AG04449 (cell line): ENCODE data around the gene FGFR2.

Experiments
- CTCF ChIA-PET: fragments of 350-600 bp; formaldehyde crosslinking; extraction: SDS; loops from one replicate; lab custom pipeline; 2021; ENCODE audit warnings: antibody characterized with exemption; lab: Yijun Ruan, JAX
- POLR2A ChIA-PET: fragments of 400-600, 350-600 bp; formaldehyde crosslinking; extraction: SDS; loops from one replicate; lab custom pipeline; 2020; ENCODE audit warnings: antibody characterized with exemption, inconsistent platforms; lab: Yijun Ruan, JAX
- DNase-seq: peaks from one replicate; pipeline ENCODE4 v3.0.0-alpha.2; 2010; ENCODE audit warnings: low read depth, low spot score
- H3K4me3 ChIP-seq: 2 replicates; pipeline ENCODE4 v1.5.1; 2011; ENCODE audit warnings: low read depth, mild to moderate bottlenecking, control low read depth, low read length
- TF ChIP-seq, protein P1 (sequence below): IDR thresholded peaks from one replicate; pipeline ENCODE4 v1.5.1; 2011; ENCODE audit warnings: mild to moderate bottlenecking, moderate library complexity, low read length, control low read depth, inconsistent platforms; ENCODE audit not compliant: insufficient read depth; ENCODE audit errors: missing control alignments

The FGFR2 gene

DNA sequence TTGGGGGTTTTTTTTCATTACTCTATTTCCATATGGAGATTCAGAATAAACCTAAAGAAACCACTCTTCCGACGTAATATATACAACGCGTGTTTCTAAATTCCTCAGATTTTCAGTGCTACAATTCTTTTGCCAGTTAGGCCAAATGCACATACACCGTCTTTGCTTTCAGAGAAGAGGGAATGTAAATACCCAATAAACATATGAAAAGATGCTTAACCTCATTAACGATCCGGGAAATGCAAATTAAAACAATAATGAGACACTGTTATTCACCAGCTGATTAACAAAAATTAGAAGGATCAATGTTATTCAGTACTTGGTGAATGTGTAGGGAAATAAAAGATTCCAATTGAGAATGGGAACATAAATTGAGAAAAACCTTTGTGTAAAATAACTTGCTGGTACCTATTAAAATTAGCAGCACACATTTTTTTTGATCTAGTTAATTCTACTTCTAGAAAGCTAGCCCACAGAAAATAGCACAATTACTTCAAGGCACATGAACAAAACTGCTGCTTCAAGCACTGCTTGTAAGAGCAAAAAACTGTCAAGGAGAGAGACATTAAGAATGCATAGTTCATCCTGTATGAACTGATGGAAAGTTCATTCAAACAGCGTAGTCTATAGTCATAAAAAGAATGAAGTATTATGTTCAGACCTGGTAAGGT lies 56.7 kb downstream of the FGFR2 start:
- no peak overlapping the region for H3K4me3 ChIP-seq
- DNase-seq, result no peak
- ChIA-PET CTCF (no interaction called here), POLR2A (no interaction called here)
- TF ChIP-seq, protein P1, sequence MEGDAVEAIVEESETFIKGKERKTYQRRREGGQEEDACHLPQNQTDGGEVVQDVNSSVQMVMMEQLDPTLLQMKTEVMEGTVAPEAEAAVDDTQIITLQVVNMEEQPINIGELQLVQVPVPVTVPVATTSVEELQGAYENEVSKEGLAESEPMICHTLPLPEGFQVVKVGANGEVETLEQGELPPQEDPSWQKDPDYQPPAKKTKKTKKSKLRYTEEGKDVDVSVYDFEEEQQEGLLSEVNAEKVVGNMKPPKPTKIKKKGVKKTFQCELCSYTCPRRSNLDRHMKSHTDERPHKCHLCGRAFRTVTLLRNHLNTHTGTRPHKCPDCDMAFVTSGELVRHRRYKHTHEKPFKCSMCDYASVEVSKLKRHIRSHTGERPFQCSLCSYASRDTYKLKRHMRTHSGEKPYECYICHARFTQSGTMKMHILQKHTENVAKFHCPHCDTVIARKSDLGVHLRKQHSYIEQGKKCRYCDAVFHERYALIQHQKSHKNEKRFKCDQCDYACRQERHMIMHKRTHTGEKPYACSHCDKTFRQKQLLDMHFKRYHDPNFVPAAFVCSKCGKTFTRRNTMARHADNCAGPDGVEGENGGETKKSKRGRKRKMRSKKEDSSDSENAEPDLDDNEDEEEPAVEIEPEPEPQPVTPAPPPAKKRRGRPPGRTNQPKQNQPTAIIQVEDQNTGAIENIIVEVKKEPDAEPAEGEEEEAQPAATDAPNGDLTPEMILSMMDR, result no peak

DNA sequence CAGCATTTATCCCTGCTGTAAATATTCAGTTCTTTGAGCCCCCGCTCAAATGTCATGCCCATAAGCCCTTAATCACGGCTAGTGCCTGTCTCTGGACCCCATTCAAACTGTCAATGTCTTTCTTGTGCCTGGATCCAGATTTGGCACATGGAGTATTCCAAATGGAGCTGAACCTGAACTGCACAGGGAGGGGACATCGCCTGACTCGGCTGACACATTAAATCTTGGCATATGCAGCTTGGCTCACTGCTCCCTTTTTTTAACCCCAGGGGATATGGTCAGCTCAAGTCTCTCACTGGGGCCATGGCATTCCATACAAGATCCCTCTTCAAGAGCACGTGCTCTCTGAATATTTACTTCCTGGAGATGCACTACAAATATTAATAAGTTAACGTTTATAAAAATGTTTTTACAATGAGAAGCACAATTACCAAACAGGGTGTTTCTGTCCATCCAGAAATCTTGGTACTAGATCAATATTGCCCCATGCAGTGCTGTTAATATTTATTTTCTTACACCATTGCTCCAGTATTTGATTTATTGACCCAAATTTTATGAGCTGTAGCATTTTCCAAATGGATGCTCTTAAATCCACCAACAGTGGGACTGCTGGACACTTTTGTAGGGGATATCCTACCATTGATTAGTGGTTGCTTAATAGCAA lies 57.4 kb downstream of the FGFR2 start:
- POLR2A ChIA-PET, result no interaction called here
- no peak overlapping the region for H3K4me3 ChIP-seq
- CTCF ChIA-PET, result no interaction called here
- no peak for DNase-seq
- TF ChIP-seq, protein P1, result no peak

DNA sequence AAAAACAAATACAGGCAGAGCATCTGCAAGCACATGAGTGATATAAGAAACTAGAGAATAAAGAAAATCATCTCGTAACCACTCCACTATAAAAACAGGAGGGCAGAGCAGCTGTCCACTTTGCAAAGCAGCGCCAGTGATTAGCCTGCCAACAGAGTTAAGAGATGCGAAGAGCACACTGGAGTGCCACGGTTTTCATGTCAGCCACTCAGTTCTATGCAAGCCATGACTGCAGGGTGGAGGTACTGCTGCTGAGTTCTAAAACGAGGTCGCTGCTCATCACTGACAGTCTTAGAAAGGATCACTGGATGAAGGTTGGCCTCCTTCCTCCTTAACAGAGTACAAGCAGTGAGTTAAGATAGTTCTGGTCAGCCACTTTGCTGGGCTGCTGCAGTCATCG lies 58.5 kb downstream of the FGFR2 start:
- DNase-seq, result no peak
- H3K4me3 ChIP-seq, result no peak overlapping the region
- ChIA-PET CTCF (no interaction called here), POLR2A (no interaction called here)
- TF ChIP-seq, protein P1, result no peak

DNA sequence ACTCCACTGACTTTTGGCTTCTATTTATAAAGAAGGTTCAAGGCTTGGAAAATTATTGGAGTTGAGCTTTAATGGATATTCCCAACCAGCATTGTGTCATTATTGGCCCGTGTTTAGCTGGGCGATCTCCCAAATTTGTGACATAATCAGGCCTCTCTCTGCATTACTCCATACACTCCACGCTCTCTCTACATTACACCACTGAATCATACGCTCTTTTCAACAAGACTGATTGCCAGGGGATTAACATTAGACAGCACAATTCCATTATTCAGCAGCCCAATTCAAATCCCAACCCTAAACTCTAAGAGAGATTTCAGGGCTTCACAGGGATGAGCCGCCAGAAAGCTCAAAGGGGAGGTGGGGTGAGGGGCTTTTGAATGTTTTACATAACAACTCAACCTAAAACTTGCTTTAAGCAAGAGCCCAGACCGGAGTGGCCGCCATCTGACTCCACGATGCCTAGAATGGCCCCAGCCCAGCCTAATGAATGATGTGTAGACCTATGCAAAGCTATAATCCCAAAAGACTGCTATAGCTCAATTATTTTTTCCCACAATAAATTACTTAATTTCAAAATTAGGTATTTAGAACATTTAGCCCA lies 61.8 kb downstream of the FGFR2 start:
- ChIA-PET POLR2A (no interaction called here), CTCF (interaction anchor here (1.0 to 1.1 kb wide), 2 partner anchors 9 to 11 kb away, joined by 3 read pairs; no protein-coding TSS in a partner anchor)
- DNase-seq, result no peak

DNA sequence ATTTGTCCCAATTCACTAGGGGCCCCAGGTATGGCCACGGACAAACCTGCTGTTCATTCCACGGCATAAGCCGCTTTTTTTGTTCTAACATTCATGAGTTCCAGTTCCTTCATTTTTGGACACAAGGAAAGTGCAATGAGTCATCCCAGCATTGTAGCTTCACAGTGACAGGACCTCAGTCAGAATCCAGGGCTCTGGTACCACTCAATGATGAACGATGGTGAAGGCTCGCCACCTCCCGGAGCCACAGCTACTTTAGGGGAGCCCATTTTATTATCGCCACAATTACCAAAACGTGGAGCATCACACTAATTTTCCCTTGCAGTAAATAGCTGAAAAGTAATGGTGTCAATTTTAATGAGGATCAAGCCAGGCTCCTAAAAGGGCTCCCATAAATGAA lies 62.9 kb downstream of the FGFR2 start:
- no peak for DNase-seq
- no peak overlapping the region for H3K4me3 ChIP-seq
- POLR2A ChIA-PET, result no interaction called here
- CTCF ChIA-PET, result interaction anchor here (1.1 kb wide), 2 partner anchors 10 to 58 kb away, joined by 3 read pairs; no protein-coding TSS in a partner anchor
- TF ChIP-seq, protein P1, result no peak

More for the DNA sequence above, 61.8 kb downstream of the FGFR2 start:
- TF ChIP-seq, protein P1, result no peak
- no peak overlapping the region for H3K4me3 ChIP-seq

DNA sequence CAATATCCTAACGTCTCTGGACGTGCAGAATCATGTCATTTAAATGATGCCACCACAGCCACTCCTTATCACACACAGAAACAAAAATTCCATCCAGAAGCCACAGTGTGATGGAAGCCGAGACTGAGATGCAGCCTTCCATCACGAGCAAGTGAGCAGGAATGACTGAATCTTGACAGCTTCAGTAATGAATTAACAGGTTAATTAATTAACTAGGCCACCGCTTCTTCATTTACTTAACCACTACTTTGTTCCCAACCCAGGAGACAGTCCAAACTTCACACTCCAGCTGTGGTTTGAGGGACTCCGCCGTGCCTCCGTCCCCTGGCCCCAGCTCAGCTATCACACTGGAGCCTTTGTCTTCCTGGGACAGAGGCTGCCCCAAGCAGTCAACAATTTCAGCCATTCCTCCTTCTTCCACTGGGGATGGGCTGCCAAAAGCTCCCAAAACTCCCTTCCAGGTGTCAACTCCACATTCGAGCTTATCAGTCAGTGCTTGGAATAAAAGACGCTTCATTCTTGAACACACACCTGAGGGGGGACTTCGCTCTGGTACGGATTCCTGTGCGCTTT lies 65.9 kb downstream of the FGFR2 start:
- DNase-seq, result no peak
- no peak overlapping the region for H3K4me3 ChIP-seq
- POLR2A ChIA-PET, result no interaction called here
- CTCF ChIA-PET, result no interaction called here
- TF ChIP-seq, protein P1, result no peak
